ENCODE measurements around the gene INO80B. TPM values are rescaled to one million over a fixed set of nuclear protein-coding genes. Genes with fewer than 3 reads are reported as not detected.

INO80B gene
- total RNA-seq, 1 donor from 2014 or later, result 18.5 TPM

GRCh38 chr2:74505448-74506246, 50.8 kb downstream of the INO80B start:
- no peak for TF ChIP-seq CTCF (IDR thresholded peaks at IDR 0.05; ENCODE audit: partially characterized antibody, unreplicated experiment)
- Mint-ChIP-seq H3K27ac (ENCODE audit: unreplicated experiment) (no peak overlapping the region), H3K27me3 (ENCODE audit: unreplicated experiment) (peaks cover 40% of the 10 kb centered on the region), H3K4me1 (ENCODE audit: low read depth, unreplicated experiment) (peaks cover 23% of the 10 kb centered on the region), H3K9me3 (ENCODE audit: unreplicated experiment) (peaks cover 34% of the 10 kb centered on the region), H3K36me3 (ENCODE audit: unreplicated experiment) (peaks cover 8% of the 10 kb centered on the region), H3K4me3 (ENCODE audit: unreplicated experiment) (peak overlapping the region; percentile 11)
- DNase-seq, result no peak

GRCh38 chr2:74507145-74507925, 52.4 kb downstream of the INO80B start, which contains the start of gene PCGF1:
PCGF1 (minus strand) TSS chr2:74507695; CDS start chr2:74507668, 27 bp downstream.
- H3K9me3 Mint-ChIP-seq (ENCODE audit: unreplicated experiment), result peaks cover 31% of the 10 kb centered on the region
- H3K4me1 Mint-ChIP-seq (ENCODE audit: low read depth, unreplicated experiment), result peaks cover 17% of the 10 kb centered on the region
- H3K27me3 Mint-ChIP-seq (ENCODE audit: unreplicated experiment), result peaks cover 35% of the 10 kb centered on the region
- H3K4me3 Mint-ChIP-seq (ENCODE audit: unreplicated experiment), result peak within 1 kb of the TSS; percentile 100
- H3K36me3 Mint-ChIP-seq (ENCODE audit: unreplicated experiment), result peaks cover 8% of the 10 kb centered on the region
- DNase-seq, result peak; percentile 97
- H3K27ac Mint-ChIP-seq (ENCODE audit: unreplicated experiment), result peak within 1 kb of the TSS; percentile 100
- peak; percentile 60 for TF ChIP-seq CTCF (IDR thresholded peaks at IDR 0.05; ENCODE audit: partially characterized antibody, unreplicated experiment)

Other genes starting within 250 kb of the INO80B start
- gene SLC4A5, start 111.7 kb upstream of the INO80B start, total RNA-seq (ENCODE audit: unreplicated experiment), result 8.2 TPM
- 832 TPM for gene DCTN1, start 74.8 kb upstream of the INO80B start, total RNA-seq (ENCODE audit: unreplicated experiment)
- 3.7 TPM for gene C2orf81, start 33.5 kb upstream of the INO80B start, total RNA-seq (ENCODE audit: unreplicated experiment)
- 29.5 TPM for gene WDR54, start 33.4 kb upstream of the INO80B start, total RNA-seq (ENCODE audit: unreplicated experiment)
- 88.7 TPM for gene RTKN, start 13.2 kb upstream of the INO80B start, total RNA-seq (ENCODE audit: unreplicated experiment)
- 109 TPM for gene WBP1, start 3.4 kb downstream of the INO80B start, total RNA-seq (ENCODE audit: unreplicated experiment)
- gene MOGS, start 10.3 kb downstream of the INO80B start, total RNA-seq (ENCODE audit: unreplicated experiment), result 50.9 TPM
- gene MRPL53, start 17.6 kb downstream of the INO80B start, total RNA-seq (ENCODE audit: unreplicated experiment), result 63.9 TPM
- gene CCDC142, start 27.9 kb downstream of the INO80B start, total RNA-seq (ENCODE audit: unreplicated experiment), result 28.0 TPM
- gene TTC31, start 28.0 kb downstream of the INO80B start, total RNA-seq (ENCODE audit: unreplicated experiment), result 23.8 TPM
- gene LBX2, start 44.5 kb downstream of the INO80B start, total RNA-seq (ENCODE audit: unreplicated experiment), result 0.96 TPM
- 32.3 TPM for gene PCGF1, start 52.6 kb downstream of the INO80B start, total RNA-seq (ENCODE audit: unreplicated experiment)
- 21.2 TPM for gene TLX2, start 59.4 kb downstream of the INO80B start, total RNA-seq (ENCODE audit: unreplicated experiment)
- 0.91 TPM for gene DQX1, start 71.1 kb downstream of the INO80B start, total RNA-seq (ENCODE audit: unreplicated experiment)
- gene AUP1, start 74.6 kb downstream of the INO80B start, total RNA-seq (ENCODE audit: unreplicated experiment), result 99.5 TPM
- 46.7 TPM for gene HTRA2, start 74.8 kb downstream of the INO80B start, total RNA-seq (ENCODE audit: unreplicated experiment)
- gene LOXL3, start 98.9 kb downstream of the INO80B start, total RNA-seq (ENCODE audit: unreplicated experiment), result 64.2 TPM
- gene DOK1, start 99.6 kb downstream of the INO80B start, total RNA-seq (ENCODE audit: unreplicated experiment), result 14.0 TPM
- 0.81 TPM for gene M1AP, start 193.2 kb downstream of the INO80B start, total RNA-seq (ENCODE audit: unreplicated experiment)
- gene SEMA4F, start 199.2 kb downstream of the INO80B start, total RNA-seq (ENCODE audit: unreplicated experiment), result 28.5 TPM

Measured in glutamatergic neuron (in vitro differentiated cells).